Loucy (cell line): ENCODE results near the gene SEPSECS.

Experiments
- H2AFZ ChIP-seq: fragments of 200-600 bp; sonication (generic); 2 replicates; pipeline ENCODE4 v1.6.0; 2016; ENCODE audit warnings: antibody characterized with exemption, mild to moderate bottlenecking, low read length, moderate library complexity
- H3F3A ChIP-seq: fragments of 200-600 bp; 2 replicates; pipeline ENCODE4 v1.6.0; 2016; ENCODE audit warnings: antibody characterized with exemption, low read depth, mild to moderate bottlenecking
- H3K27me3 ChIP-seq: fragments of 200-600 bp; sonication (generic); 2 replicates; pipeline ENCODE4 v1.6.1; 2014; ENCODE audit warnings: low read length, mild to moderate bottlenecking; ENCODE audit not compliant: insufficient read depth, poor library complexity, severe bottlenecking
- H3K36me3 ChIP-seq: fragments of 200-600 bp; sonication (generic); 2 replicates; pipeline ENCODE4 v1.6.1; 2016; ENCODE audit warnings: low read length; ENCODE audit not compliant: insufficient read depth
- H3K4me1 ChIP-seq: fragments of 200-600 bp; sonication (generic); 2 replicates; pipeline ENCODE4 v1.5.1; 2014; ENCODE audit warnings: low read length, mild to moderate bottlenecking; ENCODE audit not compliant: insufficient read depth, poor library complexity, severe bottlenecking
- H3K4me2 ChIP-seq: fragments of 200-600 bp; sonication (generic); 2 replicates; pipeline ENCODE4 v1.6.0; 2014; ENCODE audit warnings: antibody characterized with exemption, low read length, low read depth, mild to moderate bottlenecking; ENCODE audit not compliant: poor library complexity, severe bottlenecking
- H3K4me3 ChIP-seq: fragments of 200-600 bp; sonication (generic); 2 replicates; pipeline ENCODE4 v1.5.1; 2014; ENCODE audit warnings: low read length, mild to moderate bottlenecking, mixed read lengths; ENCODE audit not compliant: poor library complexity, severe bottlenecking
- H3K79me2 ChIP-seq: fragments of 200-600 bp; sonication (generic); 2 replicates; pipeline ENCODE4 v1.6.1; 2014; ENCODE audit warnings: low read length; ENCODE audit not compliant: insufficient read depth
- H3K9ac ChIP-seq: fragments of 200-600 bp; sonication (generic); 2 replicates; pipeline ENCODE4 v1.6.0; 2014; ENCODE audit warnings: mild to moderate bottlenecking, low read depth, low read length, moderate library complexity; ENCODE audit not compliant: poor library complexity, severe bottlenecking
- H3K9me2 ChIP-seq: fragments of 200-600 bp; sonication (generic); replicated peaks from 2 replicates; pipeline ENCODE4 v1.6.1; 2016; ENCODE audit warnings: low read depth, low read length, mixed read lengths
- H3K9me3 ChIP-seq: fragments of 200-600 bp; sonication (generic); 2 replicates; pipeline ENCODE4 v1.6.1; 2014; ENCODE audit warnings: mild to moderate bottlenecking, antibody characterized with exemption, low read length, low read depth; ENCODE audit not compliant: insufficient read depth
- H4K20me1 ChIP-seq: fragments of 200-600 bp; sonication (generic); 2 replicates; pipeline ENCODE4 v1.6.0; 2014; ENCODE audit warnings: antibody characterized with exemption, low read length, mild to moderate bottlenecking; ENCODE audit not compliant: insufficient read depth, poor library complexity, severe bottlenecking
- EZH2phosphoT487 ChIP-seq: fragments of 200-600 bp; IDR thresholded peaks from 2 replicates; pipeline ENCODE4 v1.6.1; 2018; ENCODE audit warnings: antibody characterized with exemption, mild to moderate bottlenecking, moderate library complexity, borderline replicate concordance
- TF ChIP-seq, protein P1 (sequence below): fragments of 200-600 bp; sonication (generic); conservative IDR thresholded peaks from 2 replicates; pipeline ENCODE4 v1.5.1; 2014; ENCODE audit warnings: mild to moderate bottlenecking, antibody characterized with exemption, low read length

Gene SEPSECS

DNA sequence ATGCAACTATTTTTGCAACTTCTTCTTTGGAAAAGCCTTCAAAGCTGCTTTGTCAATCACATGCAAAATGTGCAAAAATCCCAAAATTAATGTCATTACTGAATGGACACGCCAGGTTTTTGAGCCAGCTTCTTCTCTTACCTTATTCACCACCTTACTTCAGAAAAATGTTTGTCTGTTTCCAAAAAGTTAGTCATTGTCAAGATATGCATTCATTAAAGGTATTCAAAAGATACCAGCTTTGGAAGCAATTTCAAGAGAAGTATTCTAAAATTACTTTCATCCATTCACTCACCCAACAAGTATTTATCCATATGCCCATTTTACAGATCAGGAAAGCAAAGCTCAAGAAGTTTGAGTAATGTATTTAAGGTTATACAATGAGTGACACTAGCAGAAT lies 2.3 kb upstream of the SEPSECS start:
- no peaks in the 10 kb centered on the region for H3K9me3 ChIP-seq
- TF ChIP-seq EZH2phosphoT487, result no peak
- no peaks in the 10 kb centered on the region for H3K9me2 ChIP-seq
- H3K4me3 ChIP-seq, result peak overlapping the region; percentile 92
- H3K4me2 ChIP-seq, result peak overlapping the region; percentile 98
- H3K36me3 ChIP-seq, result no peaks in the 10 kb centered on the region
- H4K20me1 ChIP-seq, result no peaks in the 10 kb centered on the region
- peaks cover 48% of the 10 kb centered on the region for H3K79me2 ChIP-seq
- H2AFZ ChIP-seq, result no peak overlapping the region
- H3K4me1 ChIP-seq, result peaks cover 30% of the 10 kb centered on the region
- no peaks in the 10 kb centered on the region for H3F3A ChIP-seq
- H3K27me3 ChIP-seq, result no peaks in the 10 kb centered on the region
- peak overlapping the region; percentile 84 for H3K9ac ChIP-seq

DNA sequence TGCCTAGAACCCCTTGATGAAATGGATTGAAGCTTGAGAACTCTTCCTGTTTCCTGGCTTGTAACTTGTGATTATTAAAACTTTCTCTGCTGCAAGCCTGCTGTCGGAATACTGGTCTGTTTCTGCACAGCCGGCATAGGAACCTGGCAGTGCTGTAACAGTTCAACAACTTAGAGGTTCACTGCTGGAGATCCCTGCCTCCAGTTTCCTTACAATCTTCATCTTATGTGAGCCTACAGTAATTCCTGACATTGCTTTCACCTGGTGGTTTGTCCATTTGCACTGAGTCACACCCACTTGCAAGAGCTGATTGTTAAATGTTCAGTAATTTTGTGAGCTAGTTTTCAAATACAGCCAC lies 1.3 kb upstream of the SEPSECS start:
- Histone ChIP-seq H3F3A (no peaks in the 10 kb centered on the region), H3K9ac (peak overlapping the region; percentile 84), H3K27me3 (no peaks in the 10 kb centered on the region), H3K9me2 (no peaks in the 10 kb centered on the region), H3K4me1 (peaks cover 30% of the 10 kb centered on the region), H3K36me3 (no peaks in the 10 kb centered on the region), H4K20me1 (no peaks in the 10 kb centered on the region), H3K4me2 (peak overlapping the region; percentile 98), H2AFZ (peak overlapping the region; percentile 82), H3K9me3 (no peaks in the 10 kb centered on the region), H3K4me3 (peak overlapping the region; percentile 92), H3K79me2 (peaks cover 48% of the 10 kb centered on the region)
- TF ChIP-seq, protein P1, sequence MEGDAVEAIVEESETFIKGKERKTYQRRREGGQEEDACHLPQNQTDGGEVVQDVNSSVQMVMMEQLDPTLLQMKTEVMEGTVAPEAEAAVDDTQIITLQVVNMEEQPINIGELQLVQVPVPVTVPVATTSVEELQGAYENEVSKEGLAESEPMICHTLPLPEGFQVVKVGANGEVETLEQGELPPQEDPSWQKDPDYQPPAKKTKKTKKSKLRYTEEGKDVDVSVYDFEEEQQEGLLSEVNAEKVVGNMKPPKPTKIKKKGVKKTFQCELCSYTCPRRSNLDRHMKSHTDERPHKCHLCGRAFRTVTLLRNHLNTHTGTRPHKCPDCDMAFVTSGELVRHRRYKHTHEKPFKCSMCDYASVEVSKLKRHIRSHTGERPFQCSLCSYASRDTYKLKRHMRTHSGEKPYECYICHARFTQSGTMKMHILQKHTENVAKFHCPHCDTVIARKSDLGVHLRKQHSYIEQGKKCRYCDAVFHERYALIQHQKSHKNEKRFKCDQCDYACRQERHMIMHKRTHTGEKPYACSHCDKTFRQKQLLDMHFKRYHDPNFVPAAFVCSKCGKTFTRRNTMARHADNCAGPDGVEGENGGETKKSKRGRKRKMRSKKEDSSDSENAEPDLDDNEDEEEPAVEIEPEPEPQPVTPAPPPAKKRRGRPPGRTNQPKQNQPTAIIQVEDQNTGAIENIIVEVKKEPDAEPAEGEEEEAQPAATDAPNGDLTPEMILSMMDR, result no peak
- TF ChIP-seq EZH2phosphoT487, result no peak

DNA sequence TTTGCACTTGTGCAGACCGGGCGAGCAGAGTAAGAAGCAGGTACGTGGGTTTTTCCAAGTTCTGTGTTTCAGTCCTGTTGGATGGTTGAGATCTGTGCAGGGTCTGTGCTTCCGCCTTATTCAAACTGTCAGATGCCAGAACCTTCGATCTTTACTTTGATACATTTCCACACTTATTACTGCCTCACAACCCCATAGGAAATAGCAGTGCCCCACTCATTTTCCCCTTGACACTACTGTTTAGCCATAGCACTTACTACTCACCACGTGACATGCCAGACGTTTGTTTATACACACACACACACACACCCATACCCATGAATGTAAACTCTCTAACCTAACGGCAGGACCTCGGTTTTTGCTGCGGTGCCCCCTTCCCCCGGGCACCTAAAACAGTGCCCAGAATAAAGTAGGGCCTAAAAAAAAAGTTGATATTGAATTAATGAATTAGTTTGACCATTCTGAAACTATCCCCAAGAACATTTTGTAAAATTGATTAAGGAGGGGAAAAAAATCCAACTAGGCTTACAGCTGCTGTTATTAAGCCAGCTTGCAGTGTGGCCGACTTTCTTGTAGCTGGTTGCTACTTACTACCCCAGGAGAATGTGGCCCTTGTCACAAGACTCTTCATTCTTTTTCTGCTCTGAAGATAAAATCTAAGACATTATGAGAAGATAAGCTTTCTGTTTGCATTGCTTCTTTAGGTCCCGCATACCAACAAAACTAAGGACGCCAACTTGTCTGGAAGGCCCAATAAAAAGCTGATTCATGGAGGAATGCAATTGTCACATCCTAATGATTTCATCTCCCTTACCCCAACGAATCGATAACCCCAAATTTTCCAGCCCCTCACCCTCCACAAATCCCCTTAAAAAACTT lies 704 bp upstream of the SEPSECS start:
- peak overlapping the region; percentile 84 for H3K9ac ChIP-seq
- no peaks in the 10 kb centered on the region for H3K9me3 ChIP-seq
- no peaks in the 10 kb centered on the region for H3K36me3 ChIP-seq
- H3K4me3 ChIP-seq, result peak overlapping the region; percentile 92
- peaks cover 30% of the 10 kb centered on the region for H3K4me1 ChIP-seq
- peaks cover 48% of the 10 kb centered on the region for H3K79me2 ChIP-seq
- no peaks in the 10 kb centered on the region for H4K20me1 ChIP-seq
- H3K4me2 ChIP-seq, result peak overlapping the region; percentile 98
- H3F3A ChIP-seq, result no peaks in the 10 kb centered on the region
- no peak for TF ChIP-seq EZH2phosphoT487
- TF ChIP-seq, protein P1, result no peak
- no peaks in the 10 kb centered on the region for H3K9me2 ChIP-seq
- no peaks in the 10 kb centered on the region for H3K27me3 ChIP-seq
- H2AFZ ChIP-seq, result peak overlapping the region; percentile 82
